DOHH2 (cell line): ENCODE results near the gene CLVS2.

Experiments
- H3F3A ChIP-seq: fragments of 200-600 bp; sonication (generic), shearing (Covaris generic); 2 replicates; pipeline ENCODE4 v1.6.0; 2016; ENCODE audit warnings: antibody characterized with exemption, mild to moderate bottlenecking; ENCODE audit not compliant: control insufficient read depth, insufficient read depth
- H3K27ac ChIP-seq: fragments of 200-600 bp; sonication (generic); 2 replicates; pipeline ENCODE4 v1.5.1; 2014; ENCODE audit warnings: low read depth, mild to moderate bottlenecking, low read length, moderate library complexity
- H3K27me3 ChIP-seq: fragments of 200-600 bp; sonication (generic); 2 replicates; pipeline ENCODE4 v1.6.1; 2014; ENCODE audit warnings: mild to moderate bottlenecking, low read length, mixed read lengths; ENCODE audit not compliant: control insufficient read depth
- H3K36me3 ChIP-seq: fragments of 200-600 bp; sonication (generic); 2 replicates; pipeline ENCODE4 v1.6.1; 2014; ENCODE audit warnings: mild to moderate bottlenecking, low read length, moderate library complexity, mixed read lengths; ENCODE audit not compliant: control insufficient read depth
- H3K4me1 ChIP-seq: fragments of 200-600 bp; sonication (generic); 2 replicates; pipeline ENCODE4 v1.6.1; 2014; ENCODE audit warnings: mild to moderate bottlenecking, low read length, mixed read lengths; ENCODE audit not compliant: control insufficient read depth
- H3K4me2 ChIP-seq: fragments of 200-600 bp; sonication (generic); 2 replicates; pipeline ENCODE4 v1.6.0; 2014; ENCODE audit warnings: mild to moderate bottlenecking, low read length, moderate library complexity
- H3K4me3 ChIP-seq: fragments of 200-600 bp; sonication (generic); 2 replicates; pipeline ENCODE4 v1.5.1; 2014; ENCODE audit warnings: mild to moderate bottlenecking, low read length, mixed read lengths
- H3K79me2 ChIP-seq: fragments of 200-600 bp; sonication (generic); 2 replicates; pipeline ENCODE4 v1.6.1; 2014; ENCODE audit warnings: mild to moderate bottlenecking, low read length, mixed read lengths; ENCODE audit not compliant: control insufficient read depth
- H3K9me2 ChIP-seq: fragments of 200-600 bp; sonication (generic); replicated peaks from 2 replicates; pipeline ENCODE4 v1.6.1; 2014; ENCODE audit warnings: mild to moderate bottlenecking, low read length, mixed read lengths; ENCODE audit not compliant: control insufficient read depth
- H3K9me3 ChIP-seq: fragments of 200-600 bp; sonication (generic); 2 replicates; pipeline ENCODE4 v1.6.1; 2014; ENCODE audit warnings: antibody characterized with exemption, low read length, mixed read lengths; ENCODE audit not compliant: control insufficient read depth, insufficient read depth
- H4K20me1 ChIP-seq: fragments of 200-600 bp; sonication (generic); 2 replicates; pipeline ENCODE4 v1.6.0; 2014; ENCODE audit warnings: low read depth, mild to moderate bottlenecking, antibody characterized with exemption, low read length, moderate library complexity; ENCODE audit not compliant: control insufficient read depth, insufficient read depth
- EZH2phosphoT487 ChIP-seq: fragments of 200-600 bp; sonication (generic); IDR thresholded peaks from 2 replicates; pipeline ENCODE4 v1.6.1; 2017; ENCODE audit warnings: borderline replicate concordance, mild to moderate bottlenecking, antibody characterized with exemption, low read length, moderate library complexity, mixed read lengths
- TF ChIP-seq, protein P1 (sequence below): fragments of 200-600 bp; sonication (generic); IDR thresholded peaks from one replicate; pipeline ENCODE4 v1.5.1; 2014; ENCODE audit warnings: antibody characterized with exemption, mild to moderate bottlenecking, low read depth, low read length; ENCODE audit not compliant: poor library complexity, severe bottlenecking

CLVS2 gene

DNA sequence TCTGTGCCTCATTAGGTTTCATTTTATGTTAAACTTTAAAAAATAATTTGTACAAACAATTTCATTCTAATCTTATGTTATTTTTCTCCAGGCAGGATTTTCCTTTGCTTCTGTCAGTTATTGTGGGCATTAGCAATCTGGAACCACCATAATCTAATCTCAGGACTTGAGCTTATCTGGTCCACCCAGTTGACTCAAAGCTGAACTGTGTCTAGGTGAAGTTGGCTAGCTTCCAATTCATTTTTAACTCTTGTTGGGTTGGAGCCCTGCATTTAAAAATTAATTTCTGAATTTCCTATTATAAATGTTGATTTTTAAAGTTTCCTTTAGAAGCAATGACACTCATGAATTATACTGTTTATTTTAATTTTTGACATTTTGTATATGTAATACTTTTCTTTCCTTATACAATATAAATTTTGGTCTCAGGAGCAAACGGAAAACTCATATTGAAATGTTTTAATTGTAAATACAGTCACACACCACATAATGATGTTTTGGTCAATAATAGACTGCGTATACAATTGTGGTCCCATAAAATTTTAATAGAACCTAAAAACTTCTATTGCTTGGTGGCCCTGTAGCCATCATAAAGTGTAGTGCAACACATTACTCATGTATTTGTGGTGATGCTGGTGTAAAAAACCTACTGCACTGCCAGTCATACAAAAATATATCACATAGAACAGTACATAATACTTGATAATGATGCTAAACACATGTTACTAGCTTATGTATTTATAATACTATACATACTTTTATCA, 121.3 kb downstream of the CLVS2 start:
- Histone ChIP-seq H3K4me2 (no peak overlapping the region), H3K27ac (no peak overlapping the region), H3K27me3 (no peaks in the 10 kb centered on the region), H3K79me2 (no peaks in the 10 kb centered on the region), H3K9me3 (no peaks in the 10 kb centered on the region), H4K20me1 (no peaks in the 10 kb centered on the region), H3K4me3 (no peak overlapping the region), H3K4me1 (no peaks in the 10 kb centered on the region), H3K36me3 (no peaks in the 10 kb centered on the region), H3K9me2 (no peaks in the 10 kb centered on the region), H3F3A (no peaks in the 10 kb centered on the region)
- no peak for TF ChIP-seq EZH2phosphoT487

DNA sequence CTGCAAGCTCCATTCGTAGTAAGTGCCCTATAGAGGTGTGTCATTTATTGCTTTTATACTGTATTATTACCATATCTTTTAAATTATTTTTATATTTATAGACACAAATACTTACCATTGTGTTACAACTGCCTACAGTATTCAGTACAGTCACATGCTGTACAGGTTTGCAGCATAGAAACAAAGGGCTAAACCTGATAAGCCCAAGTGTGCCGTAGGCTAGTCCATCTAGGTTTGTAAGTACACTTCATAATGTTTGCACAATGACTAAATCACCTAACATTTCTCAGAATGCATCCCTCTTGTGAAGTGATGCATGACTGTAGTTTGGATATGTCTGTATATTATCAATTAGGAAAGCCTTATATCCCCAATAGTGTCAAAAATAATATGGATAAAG, 122.8 kb downstream of the CLVS2 start:
- H3K4me2 ChIP-seq: no peak overlapping the region
- no peaks in the 10 kb centered on the region for H3K9me3 ChIP-seq
- no peaks in the 10 kb centered on the region for H3K27me3 ChIP-seq

More for the DNA sequence above, 122.8 kb downstream of the CLVS2 start:
- no peaks in the 10 kb centered on the region for H3F3A ChIP-seq
- TF ChIP-seq, protein P1, sequence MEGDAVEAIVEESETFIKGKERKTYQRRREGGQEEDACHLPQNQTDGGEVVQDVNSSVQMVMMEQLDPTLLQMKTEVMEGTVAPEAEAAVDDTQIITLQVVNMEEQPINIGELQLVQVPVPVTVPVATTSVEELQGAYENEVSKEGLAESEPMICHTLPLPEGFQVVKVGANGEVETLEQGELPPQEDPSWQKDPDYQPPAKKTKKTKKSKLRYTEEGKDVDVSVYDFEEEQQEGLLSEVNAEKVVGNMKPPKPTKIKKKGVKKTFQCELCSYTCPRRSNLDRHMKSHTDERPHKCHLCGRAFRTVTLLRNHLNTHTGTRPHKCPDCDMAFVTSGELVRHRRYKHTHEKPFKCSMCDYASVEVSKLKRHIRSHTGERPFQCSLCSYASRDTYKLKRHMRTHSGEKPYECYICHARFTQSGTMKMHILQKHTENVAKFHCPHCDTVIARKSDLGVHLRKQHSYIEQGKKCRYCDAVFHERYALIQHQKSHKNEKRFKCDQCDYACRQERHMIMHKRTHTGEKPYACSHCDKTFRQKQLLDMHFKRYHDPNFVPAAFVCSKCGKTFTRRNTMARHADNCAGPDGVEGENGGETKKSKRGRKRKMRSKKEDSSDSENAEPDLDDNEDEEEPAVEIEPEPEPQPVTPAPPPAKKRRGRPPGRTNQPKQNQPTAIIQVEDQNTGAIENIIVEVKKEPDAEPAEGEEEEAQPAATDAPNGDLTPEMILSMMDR: no peak
- TF ChIP-seq EZH2phosphoT487: no peak
- no peaks in the 10 kb centered on the region for H3K79me2 ChIP-seq
- H3K9me2 ChIP-seq: no peaks in the 10 kb centered on the region
- no peak overlapping the region for H3K4me3 ChIP-seq
- no peaks in the 10 kb centered on the region for H3K36me3 ChIP-seq
- H3K4me1 ChIP-seq: no peaks in the 10 kb centered on the region
- no peaks in the 10 kb centered on the region for H4K20me1 ChIP-seq
- H3K27ac ChIP-seq: no peak overlapping the region
